H9 (cell line): ENCODE measurements around the gene ACSF3. TPM values are rescaled to one million over a fixed set of nuclear protein-coding genes. Genes with fewer than 3 reads are reported as not detected.

ENCODE experiments used
- DNase-seq: peaks from one replicate; pipeline ENCODE4 v3.0.0-alpha.2; 2017
- H2AFZ ChIP-seq: one replicate; pipeline ENCODE4 v1.6.1; 2013; ENCODE audit warnings: mild to moderate bottlenecking, low read length, control low read depth, moderate library complexity
- H2AK5ac ChIP-seq: 2 replicates; pipeline ENCODE4 v1.6.1; 2013; ENCODE audit warnings: low read length, control low read depth, mixed read lengths; ENCODE audit not compliant: insufficient read length
- H2BK120ac ChIP-seq: one replicate; pipeline ENCODE4 v1.6.1; 2013; ENCODE audit warnings: low read depth, mild to moderate bottlenecking, low read length, control low read depth, inconsistent platforms; ENCODE audit not compliant: poor library complexity, severe bottlenecking
- H2BK12ac ChIP-seq: 2 replicates; pipeline ENCODE4 v1.6.1; 2013; ENCODE audit warnings: low read length, control low read depth, mixed read lengths, low read depth; ENCODE audit not compliant: insufficient read length
- H2BK15ac ChIP-seq: 2 replicates; pipeline ENCODE4 v1.6.1; 2013; ENCODE audit warnings: low read depth, low read length, control low read depth
- H2BK20ac ChIP-seq: one replicate; pipeline ENCODE4 v1.6.1; 2013; ENCODE audit warnings: low read depth, mild to moderate bottlenecking, low read length, control low read depth, inconsistent platforms; ENCODE audit not compliant: poor library complexity, severe bottlenecking
- H2BK5ac ChIP-seq: 2 replicates; pipeline ENCODE4 v1.6.1; 2013; ENCODE audit warnings: low read length, control low read depth, mixed read lengths; ENCODE audit not compliant: insufficient read length
- H3K14ac ChIP-seq: 2 replicates; pipeline ENCODE4 v1.6.1; 2013; ENCODE audit warnings: low read length, control low read depth; ENCODE audit not compliant: insufficient read depth
- H3K18ac ChIP-seq: 2 replicates; pipeline ENCODE4 v1.6.1; 2013; ENCODE audit warnings: low read depth, mild to moderate bottlenecking, mixed read lengths, low read length, control low read depth; ENCODE audit not compliant: insufficient read length
- H3K23ac ChIP-seq: 2 replicates; pipeline ENCODE4 v1.6.1; 2013; ENCODE audit warnings: low read length, control low read depth, mixed read lengths, low read depth; ENCODE audit not compliant: insufficient read length
- H3K23me2 ChIP-seq: 2 replicates; pipeline ENCODE4 v1.6.1; 2013; ENCODE audit warnings: low read depth, mild to moderate bottlenecking, mixed read lengths, low read length, control low read depth; ENCODE audit not compliant: insufficient read length, poor library complexity, severe bottlenecking
- H3K27ac ChIP-seq: 2 replicates; pipeline ENCODE4 v1.5.1; 2013; ENCODE audit warnings: low read length, control low read depth, mixed read lengths, low read depth; ENCODE audit not compliant: insufficient read length
- H3K27me3 ChIP-seq: 2 replicates; pipeline ENCODE4 v1.6.1; 2013; ENCODE audit warnings: low read length, control low read depth, inconsistent platforms; ENCODE audit not compliant: insufficient read depth
- H3K4ac ChIP-seq: 2 replicates; pipeline ENCODE4 v1.6.1; 2013; ENCODE audit warnings: low read depth, mild to moderate bottlenecking, control low read depth, inconsistent platforms, low read length, moderate library complexity
- H3K4me1 ChIP-seq: 2 replicates; pipeline ENCODE4 v1.6.1; 2013; ENCODE audit warnings: low read length, control low read depth, inconsistent platforms; ENCODE audit not compliant: insufficient read depth
- H3K4me2 ChIP-seq: 2 replicates; pipeline ENCODE4 v1.6.1; 2013; ENCODE audit warnings: low read length, control low read depth, mixed read lengths; ENCODE audit not compliant: insufficient read length, insufficient read depth
- H3K56ac ChIP-seq: 2 replicates; pipeline ENCODE4 v1.6.1; 2013; ENCODE audit warnings: low read depth, mild to moderate bottlenecking, mixed read lengths, low read length, control low read depth; ENCODE audit not compliant: insufficient read length
- H3K79me1 ChIP-seq: 2 replicates; pipeline ENCODE4 v1.6.1; 2013; ENCODE audit warnings: low read depth, mild to moderate bottlenecking, moderate library complexity, low read length, control low read depth, inconsistent platforms; ENCODE audit not compliant: insufficient read depth, poor library complexity, severe bottlenecking
- H3K79me2 ChIP-seq: 2 replicates; pipeline ENCODE4 v1.6.1; 2013; ENCODE audit warnings: low read length, control low read depth, inconsistent platforms; ENCODE audit not compliant: insufficient read depth
- H3K9ac ChIP-seq: 2 replicates; pipeline ENCODE4 v1.6.1; 2013; ENCODE audit warnings: low read length, control low read depth, mixed read lengths; ENCODE audit not compliant: insufficient read length; ENCODE audit errors: extremely low read depth
- H3K9me3 ChIP-seq: one replicate; pipeline ENCODE4 v1.6.1; 2013; ENCODE audit warnings: low read depth, low read length, inconsistent platforms; ENCODE audit not compliant: control insufficient read depth
- H3T11ph ChIP-seq: one replicate; pipeline ENCODE4 v1.6.1; 2013; ENCODE audit warnings: mild to moderate bottlenecking, low read length, control low read depth, inconsistent platforms
- H4K20me1 ChIP-seq: one replicate; pipeline ENCODE4 v1.6.1; 2013; ENCODE audit not compliant: control insufficient read depth, insufficient read length, insufficient read depth
- H4K5ac ChIP-seq: 2 replicates; pipeline ENCODE4 v1.6.1; 2013; ENCODE audit warnings: low read depth, mild to moderate bottlenecking, mixed read lengths, low read length, control low read depth; ENCODE audit not compliant: insufficient read length
- H4K8ac ChIP-seq: replicated peaks from 2 replicates; pipeline ENCODE4 v1.6.1; 2013; ENCODE audit warnings: low read length, control low read depth, mixed read lengths, low read depth; ENCODE audit not compliant: insufficient read length
- H4K91ac ChIP-seq: 2 replicates; pipeline ENCODE4 v1.6.1; 2013; ENCODE audit warnings: low read depth, mild to moderate bottlenecking, moderate library complexity, mixed read lengths, low read length, control low read depth; ENCODE audit not compliant: insufficient read length
- H3K27ac Mint-ChIP-seq, 3 experiments: 2 replicates in 2 of 3; 3 replicates in 1 of 3; pipeline ENCODE4 v1.8.0; 2020 to 2021; ENCODE audit warnings: mixed read lengths in 3 of 3, mild to moderate bottlenecking in 1 of 3, moderate library complexity in 1 of 3
- H3K27me3 Mint-ChIP-seq: 2 replicates; pipeline ENCODE4 v1.8.0; 2021; ENCODE audit warnings: low read depth, mild to moderate bottlenecking, moderate library complexity, mixed read lengths
- H3K36me3 Mint-ChIP-seq, 3 experiments: 2 replicates in 2 of 3; 3 replicates in 1 of 3; pipeline ENCODE4 v1.8.0; 2020 to 2021; ENCODE audit warnings: low read depth in 3 of 3, mixed read lengths in 3 of 3; ENCODE audit not compliant: insufficient read depth in 1 of 3
- H3K4me1 Mint-ChIP-seq, 2 experiments: 2 replicates each; pipeline ENCODE4 v1.8.0; 2020; ENCODE audit warnings: mixed read lengths in 2 of 2
- H3K4me3 Mint-ChIP-seq, 2 experiments: 2 replicates in 1 of 2; 3 replicates in 1 of 2; pipeline ENCODE4 v1.8.0; 2020 to 2021; ENCODE audit warnings: mild to moderate bottlenecking in 2 of 2, mixed read lengths in 2 of 2, moderate library complexity in 1 of 2
- H3K9me3 Mint-ChIP-seq, 2 experiments: 2 replicates in 1 of 2; 3 replicates in 1 of 2; pipeline ENCODE4 v1.8.0; 2020; ENCODE audit warnings: mild to moderate bottlenecking in 2 of 2, mixed read lengths in 2 of 2, moderate library complexity in 1 of 2
- CTCF ChIP-seq: fragments of 200-600 bp; sonication (generic); conservative IDR thresholded peaks from 3 replicates; pipeline ENCODE4 v1.8.0; 2021; ENCODE audit warnings: antibody characterized with exemption, mild to moderate bottlenecking
- WGBS: extraction: QIAGEN DNeasy Blood & Tissue Kit; methylation state at CpG from one replicate; pipeline ENCODE4 v1.1.7; 2013; ENCODE audit warnings: missing lambda C conversion rate, low lambda C conversion rate, mixed read lengths; ENCODE audit not compliant: insufficient read length; ENCODE audit errors: extremely low coverage; 5-methylcytosine and 5-hydroxymethylcytosine counted together
- total RNA-seq: library from RNA; stranded (reverse); gene quantifications from 2 replicates; pipeline ENCODE4 v1.2.1, GENCODE V29; 2021

Gene ACSF3
- total RNA-seq, 1 experiment from 2014 or later = 31.3 TPM

DNA sequence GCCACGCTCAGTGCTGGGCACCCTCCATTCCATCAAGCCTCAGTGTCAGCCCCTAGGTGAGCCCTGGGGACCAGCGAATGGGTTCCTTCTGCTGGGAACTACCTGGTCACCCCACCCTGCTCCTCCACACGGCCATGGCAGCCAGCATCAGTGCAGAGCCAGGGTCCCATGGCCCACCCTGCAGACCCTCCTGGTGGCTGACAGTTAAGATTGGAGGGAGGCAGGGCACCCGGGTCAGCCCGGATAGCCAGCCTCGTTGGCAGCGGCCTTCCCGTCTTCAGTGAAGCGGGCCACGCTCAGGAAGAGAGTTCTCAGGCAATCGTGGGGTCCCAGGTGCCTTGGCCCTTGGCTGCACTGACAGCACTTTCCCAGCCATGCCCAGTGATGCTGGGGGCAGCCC is 37.1 kb upstream of the ACSF3 start:
- no peaks in the 10 kb centered on the region for H3K36me3 Mint-ChIP-seq
- no CpG with 5 or more reads among the region's 11 CpGs for WGBS
- no peak overlapping the region for H3K4me3 Mint-ChIP-seq

More for the DNA sequence above, 37.1 kb upstream of the ACSF3 start:
- Histone ChIP-seq H2BK120ac (no peak overlapping the region), H3K9ac (no peak overlapping the region), H3K4me2 (no peak overlapping the region), H3T11ph (no peak overlapping the region), H3K14ac (no peak overlapping the region; the same call in 1 of the 2 replicates), H3K9me3 (no peaks in the 10 kb centered on the region), H3K4ac (no peak overlapping the region), H3K27me3 (no peaks in the 10 kb centered on the region), H2BK15ac (no peak overlapping the region), H3K56ac (no peak overlapping the region), H3K79me2 (no peaks in the 10 kb centered on the region), H3K23ac (no peak overlapping the region), H3K18ac (no peak overlapping the region), H2AK5ac (no peak overlapping the region), H3K23me2 (no peaks in the 10 kb centered on the region), H4K20me1 (no peaks in the 10 kb centered on the region), H3K79me1 (no peaks in the 10 kb centered on the region), H3K27ac (no peak overlapping the region), H2AFZ (no peak overlapping the region), H2BK12ac (no peak overlapping the region), H4K5ac (no peak overlapping the region), H2BK5ac (no peak overlapping the region), H3K4me1 (no peaks in the 10 kb centered on the region), H4K8ac (no peak overlapping the region), H4K91ac (no peak overlapping the region), H2BK20ac (no peak overlapping the region)
- peaks cover 5% of the 10 kb centered on the region; the same call in 1 of the 2 replicates for H3K27me3 Mint-ChIP-seq
- peaks cover 2% of the 10 kb centered on the region in 2 experiments; a peak in 2 of 5 replicates for H3K9me3 Mint-ChIP-seq
- no peak for TF ChIP-seq CTCF
- no peak overlapping the region for H3K27ac Mint-ChIP-seq
- H3K4me1 Mint-ChIP-seq = 0 out of 4 replicates have a peak, but pooled peaks cover 0 to 2% of the 10 kb centered on the region in 2 experiments
- DNase-seq = no peak
